Measurements from ENCODE around the gene PGA5. TPM values are rescaled to one million over a fixed set of nuclear protein-coding genes. Genes with fewer than 3 reads are reported as not detected.

The PGA5 gene
- total RNA-seq, 2 donors from 2014 or later, result not detected

- Histone ChIP-seq H3K4me1 (no peaks in the 10 kb centered on the region), H3K9me3 (no peaks in the 10 kb centered on the region), H3K4me3 (no peak overlapping the region), H3K27me3 (no peaks in the 10 kb centered on the region), H3K9ac (ENCODE audit: low read depth in 2 of 2, low read length in 2 of 2) (no peak overlapping the region), H3K36me3 (no peaks in the 10 kb centered on the region), H3K27ac (no peak overlapping the region)
- DNase-seq, result no peak
- no peak for TF ChIP-seq CTCF (IDR thresholded peaks at IDR 0.05)
- intact Hi-C loops (cut with DNase I), result no loop called here
Observed at GRCh38 chr11:61280883-61281580, 40.1 kb downstream of the PGA5 start.

GRCh38 chr11:61281581-61282250, 40.7 kb downstream of the PGA5 start:
- Histone ChIP-seq H3K27ac (no peak overlapping the region), H3K4me3 (peak overlapping the region; percentile 22), H3K9ac (ENCODE audit: low read depth in 2 of 2, low read length in 2 of 2) (no peak overlapping the region), H3K27me3 (no peaks in the 10 kb centered on the region), H3K4me1 (no peaks in the 10 kb centered on the region), H3K36me3 (no peaks in the 10 kb centered on the region), H3K9me3 (no peaks in the 10 kb centered on the region)
- intact Hi-C loops (cut with DNase I), result no loop called here
- no peak for TF ChIP-seq CTCF (IDR thresholded peaks at IDR 0.05)
- peak; percentile 83 for DNase-seq

- intact Hi-C loops (cut with DNase I), result no loop called here
Observed at GRCh38 chr11:61283613-61284012, 42.6 kb downstream of the PGA5 start.

GRCh38 chr11:61287338-61287977, 46.5 kb downstream of the PGA5 start:
- no peak for DNase-seq
- H3K27ac ChIP-seq, result no peak overlapping the region
- intact Hi-C loops (cut with DNase I), result no loop called here
- no peaks in the 10 kb centered on the region for H3K27me3 ChIP-seq
- TF ChIP-seq CTCF (IDR thresholded peaks at IDR 0.05), result no peak
- H3K9ac ChIP-seq (ENCODE audit: low read depth in 2 of 2, low read length in 2 of 2), result no peak overlapping the region
- no peaks in the 10 kb centered on the region for H3K36me3 ChIP-seq
- H3K9me3 ChIP-seq, result no peaks in the 10 kb centered on the region
- H3K4me3 ChIP-seq, result no peak overlapping the region
- no peaks in the 10 kb centered on the region for H3K4me1 ChIP-seq

More at GRCh38 chr11:61283613-61284012, 42.6 kb downstream of the PGA5 start:
- no peak for DNase-seq
- no peaks in the 10 kb centered on the region for H3K36me3 ChIP-seq
- no peaks in the 10 kb centered on the region for H3K4me1 ChIP-seq
- H3K4me3 ChIP-seq, result no peak overlapping the region
- H3K27me3 ChIP-seq, result no peaks in the 10 kb centered on the region
- no peak overlapping the region for H3K27ac ChIP-seq
- no peak overlapping the region for H3K9ac ChIP-seq (ENCODE audit: low read depth in 2 of 2, low read length in 2 of 2)
- no peak for TF ChIP-seq CTCF (IDR thresholded peaks at IDR 0.05)
- no peaks in the 10 kb centered on the region for H3K9me3 ChIP-seq

GRCh38 chr11:61290905-61291690, 50.1 kb downstream of the PGA5 start:
- Histone ChIP-seq H3K9ac (ENCODE audit: low read depth in 2 of 2, low read length in 2 of 2) (no peak overlapping the region), H3K36me3 (no peaks in the 10 kb centered on the region), H3K27me3 (peaks cover 20% of the 10 kb centered on the region), H3K4me1 (peaks cover 11% of the 10 kb centered on the region), H3K9me3 (no peaks in the 10 kb centered on the region), H3K4me3 (no peak overlapping the region), H3K27ac (no peak overlapping the region)
- no peak for TF ChIP-seq CTCF (IDR thresholded peaks at IDR 0.05)
- DNase-seq, result no peak
- intact Hi-C loops (cut with DNase I), result no loop called here
